ENCODE data around the gene MAN1B1.

DNA sequence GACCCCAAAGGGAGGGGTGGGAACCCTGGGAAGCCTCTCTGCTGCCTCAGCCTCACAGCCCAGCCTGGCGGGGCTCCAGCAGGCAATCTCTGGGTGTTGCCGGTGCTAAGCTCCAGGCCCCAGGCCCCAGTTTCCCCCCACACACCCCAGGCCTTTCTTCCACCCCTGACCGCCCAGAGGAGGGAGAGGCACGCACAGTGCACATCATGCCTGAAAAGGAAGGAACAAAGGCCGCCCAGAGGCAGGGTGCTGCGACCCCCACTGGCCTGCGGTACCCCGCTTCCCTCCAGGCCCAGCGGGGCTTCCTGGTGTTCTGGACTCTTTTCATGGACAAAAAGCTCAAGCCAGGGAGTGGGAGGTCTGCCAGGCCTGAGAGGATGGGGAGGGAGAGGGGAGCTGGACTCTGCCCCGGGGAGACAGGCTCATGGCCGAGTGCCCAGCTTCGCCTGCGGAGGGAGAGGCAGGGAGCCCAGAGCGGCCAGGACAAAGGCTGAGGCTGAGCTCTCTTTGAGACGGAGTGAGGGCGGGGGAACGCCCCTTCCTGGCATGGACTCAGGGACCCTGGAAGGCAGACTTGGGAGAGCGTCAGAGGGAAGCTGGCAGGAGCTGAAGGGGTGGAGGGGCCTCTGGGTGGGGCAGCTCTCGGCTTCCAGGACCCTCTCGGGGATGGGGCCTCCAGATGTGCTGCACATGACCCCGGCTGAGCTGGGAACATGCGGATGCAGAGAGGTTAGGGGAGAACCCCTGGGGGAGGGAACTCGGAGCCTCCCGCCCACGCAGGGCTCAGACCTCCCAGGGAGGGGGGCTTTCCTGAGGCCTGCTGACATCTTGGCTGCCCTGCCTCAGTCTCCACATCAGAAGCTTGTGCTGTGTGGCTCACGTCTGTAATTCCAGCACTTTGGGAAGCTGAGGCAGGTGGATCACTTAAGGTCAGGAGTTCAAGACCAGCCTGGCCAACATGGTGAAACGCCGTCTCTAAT is 31.1 kb upstream of the MAN1B1 start:
- TF ChIP-seq, protein P1, sequence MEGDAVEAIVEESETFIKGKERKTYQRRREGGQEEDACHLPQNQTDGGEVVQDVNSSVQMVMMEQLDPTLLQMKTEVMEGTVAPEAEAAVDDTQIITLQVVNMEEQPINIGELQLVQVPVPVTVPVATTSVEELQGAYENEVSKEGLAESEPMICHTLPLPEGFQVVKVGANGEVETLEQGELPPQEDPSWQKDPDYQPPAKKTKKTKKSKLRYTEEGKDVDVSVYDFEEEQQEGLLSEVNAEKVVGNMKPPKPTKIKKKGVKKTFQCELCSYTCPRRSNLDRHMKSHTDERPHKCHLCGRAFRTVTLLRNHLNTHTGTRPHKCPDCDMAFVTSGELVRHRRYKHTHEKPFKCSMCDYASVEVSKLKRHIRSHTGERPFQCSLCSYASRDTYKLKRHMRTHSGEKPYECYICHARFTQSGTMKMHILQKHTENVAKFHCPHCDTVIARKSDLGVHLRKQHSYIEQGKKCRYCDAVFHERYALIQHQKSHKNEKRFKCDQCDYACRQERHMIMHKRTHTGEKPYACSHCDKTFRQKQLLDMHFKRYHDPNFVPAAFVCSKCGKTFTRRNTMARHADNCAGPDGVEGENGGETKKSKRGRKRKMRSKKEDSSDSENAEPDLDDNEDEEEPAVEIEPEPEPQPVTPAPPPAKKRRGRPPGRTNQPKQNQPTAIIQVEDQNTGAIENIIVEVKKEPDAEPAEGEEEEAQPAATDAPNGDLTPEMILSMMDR (conservative IDR thresholded peaks at IDR 0.05): no peak
- TF ChIP-seq ZFX (IDR thresholded peaks at IDR 0.05): no peak

Measured in C4-2B (cell line).